Stimulated activated naive B cell treated with anti-CD40 and anti-IgM and Interleukin-4, amounts not matched to agents 10 μg/mL and 1 μg/mL and 100 μg/mL, for 72 hours (primary cell): Measurements from ENCODE around the gene IL23R.
"Not testable (repeated sequence)": the region's sequence is repeated elsewhere in the genome, so short reads cannot be mapped to it uniquely, and the experiment has no call there.

Source experiments
- ATAC-seq, 2 donors: fragments of 150-1000 bp; cut with Tn5 transposase; replicated peaks; 2 replicates each; pipeline ENCODE4 v1.10.0; 2021; ENCODE audit warnings: moderate library complexity in 1 of 2
- DNase-seq: peaks from one replicate; pipeline ENCODE4 v3.0.0; 2021
- H3K27ac Mint-ChIP-seq: one replicate; pipeline ENCODE4 v1.8.0; 2022; ENCODE audit warnings: mild to moderate bottlenecking, mixed read lengths
- H3K27me3 Mint-ChIP-seq, 2 donors: one replicate each; pipeline ENCODE4 v1.8.0; 2022; ENCODE audit warnings: mixed read lengths in 2 of 2
- H3K36me3 Mint-ChIP-seq, 2 donors: one replicate each; pipeline ENCODE4 v1.8.0; 2022; ENCODE audit warnings: mixed read lengths in 2 of 2, mild to moderate bottlenecking in 1 of 2
- H3K4me1 Mint-ChIP-seq, 2 donors: one replicate each; pipeline ENCODE4 v1.8.0; 2022; ENCODE audit warnings: mixed read lengths in 2 of 2, mild to moderate bottlenecking in 1 of 2
- H3K4me3 Mint-ChIP-seq, 2 donors: one replicate each; pipeline ENCODE4 v1.8.0; 2022; ENCODE audit warnings: mild to moderate bottlenecking in 2 of 2, mixed read lengths in 2 of 2, moderate library complexity in 1 of 2
- H3K9me3 Mint-ChIP-seq, 2 donors: one replicate each; pipeline ENCODE4 v1.8.0; 2022; ENCODE audit warnings: mixed read lengths in 2 of 2, mild to moderate bottlenecking in 1 of 2

The IL23R gene

DNA sequence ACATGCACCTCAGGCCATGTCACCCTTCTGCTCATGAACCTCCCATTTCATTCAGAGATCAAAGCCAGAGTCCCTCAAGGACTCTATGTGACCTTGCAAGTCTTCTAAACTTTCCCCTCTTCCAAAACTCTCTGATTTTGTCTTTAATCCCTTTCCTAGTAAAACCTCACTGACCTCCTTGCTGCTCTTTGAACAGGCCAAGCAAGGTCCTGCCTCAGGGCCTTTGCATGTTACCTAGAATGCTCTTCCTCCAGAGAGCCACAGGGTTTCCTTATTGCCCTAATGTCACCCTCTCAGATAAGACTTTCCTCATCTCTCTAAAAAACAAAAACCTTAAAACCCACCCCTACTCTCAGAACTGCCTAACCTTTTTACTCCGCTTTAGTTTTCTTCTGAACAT, 26.6 kb downstream of the IL23R start:
- ATAC-seq (no peak), DNase-seq (no peak)
- H3K27ac Mint-ChIP-seq, result no peak overlapping the region
- H3K9me3 Mint-ChIP-seq, result no peaks in the 10 kb centered on the region
- H3K4me3 Mint-ChIP-seq, result no peak overlapping the region
- H3K27me3 Mint-ChIP-seq, result peaks cover 0 to 3% of the 10 kb centered on the region in 2 donors
- H3K36me3 Mint-ChIP-seq, result no peaks in the 10 kb centered on the region
- peaks cover 0 to 5% of the 10 kb centered on the region in 2 donors for H3K4me1 Mint-ChIP-seq

DNA sequence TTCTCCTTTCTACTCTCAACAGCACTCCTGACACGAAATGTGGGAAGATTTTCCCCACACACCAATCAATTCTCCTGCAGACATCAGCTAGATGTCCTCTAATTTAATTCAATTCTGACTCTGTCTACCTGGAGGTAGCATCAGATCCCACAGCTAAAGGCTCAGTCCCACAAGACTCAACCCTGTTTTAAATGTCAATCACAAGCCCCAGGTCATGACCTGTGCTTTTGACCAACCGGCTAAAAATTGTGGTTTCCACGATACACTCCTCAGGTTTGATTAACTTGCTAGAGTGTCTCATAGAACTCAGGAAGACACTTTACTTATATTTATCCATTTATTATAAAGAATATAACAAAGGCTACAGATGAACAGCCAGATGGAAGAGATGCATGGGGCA, 27.4 kb downstream of the IL23R start:
- Mint-ChIP-seq H3K4me3 (no peak overlapping the region), H3K27me3 (peaks cover 0 to 9% of the 10 kb centered on the region in 2 donors), H3K27ac (no peak overlapping the region), H3K4me1 (peaks cover 0 to 5% of the 10 kb centered on the region in 2 donors), H3K9me3 (no peaks in the 10 kb centered on the region), H3K36me3 (no peaks in the 10 kb centered on the region)
- no peak for DNase-seq
- ATAC-seq, result no peak

DNA sequence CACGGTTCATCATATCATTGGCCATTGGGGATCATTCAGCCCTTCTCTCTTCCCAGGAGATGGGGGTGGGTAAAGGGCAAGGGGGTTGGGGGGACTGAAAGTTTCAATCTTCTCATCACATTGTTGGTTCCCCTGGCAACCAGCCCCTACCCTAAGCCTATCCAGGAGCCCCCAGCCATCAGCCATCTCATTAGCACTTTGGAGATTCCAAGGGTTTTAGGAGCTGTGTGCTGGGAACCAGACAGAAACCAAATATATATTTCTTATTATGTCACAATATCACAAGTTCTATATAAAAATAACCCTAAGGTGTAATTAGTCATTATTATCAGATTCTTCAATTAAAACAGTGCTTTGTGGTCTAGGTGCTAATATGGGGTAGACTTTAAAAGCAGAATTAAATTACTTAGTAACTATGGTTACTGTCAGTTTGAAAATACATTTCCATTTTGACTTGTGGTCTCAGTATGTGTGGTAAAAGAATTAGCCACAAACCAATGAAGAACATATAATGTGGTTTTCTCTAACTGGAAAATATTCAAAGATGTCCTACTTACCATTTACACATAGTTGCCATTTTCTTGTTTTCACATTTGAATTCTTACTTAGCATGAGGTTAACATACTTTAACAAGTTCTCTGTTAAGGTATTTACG, 28.1 kb downstream of the IL23R start:
- H3K4me3 Mint-ChIP-seq, result no peak overlapping the region
- H3K9me3 Mint-ChIP-seq, result no peaks in the 10 kb centered on the region
- peak; percentile 58 to 75 for ATAC-seq
- DNase-seq, result no peak
- no peak overlapping the region for H3K27ac Mint-ChIP-seq
- H3K4me1 Mint-ChIP-seq, result peaks cover 0 to 5% of the 10 kb centered on the region in 2 donors
- no peaks in the 10 kb centered on the region for H3K36me3 Mint-ChIP-seq
- H3K27me3 Mint-ChIP-seq, result peaks cover 0 to 9% of the 10 kb centered on the region in 2 donors

DNA sequence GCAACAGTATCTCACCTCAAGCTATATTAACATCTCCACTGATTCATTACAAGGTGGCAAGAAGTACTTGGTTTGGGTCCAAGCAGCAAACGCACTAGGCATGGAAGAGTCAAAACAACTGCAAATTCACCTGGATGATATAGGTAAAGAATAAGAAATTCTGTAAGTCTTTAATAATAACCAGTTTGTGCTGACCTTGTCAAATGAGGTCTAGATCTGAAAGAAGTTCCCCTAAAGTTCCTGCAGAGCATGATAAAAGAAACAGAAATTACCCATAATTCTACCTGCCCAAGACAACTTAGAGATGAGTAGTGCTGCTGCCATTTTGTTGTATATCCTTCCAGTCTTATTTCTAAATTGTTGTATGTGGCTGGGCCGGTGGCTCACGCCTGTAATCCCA, 34.5 kb downstream of the IL23R start:
- H3K36me3 Mint-ChIP-seq, result no peaks in the 10 kb centered on the region
- no peak for DNase-seq
- H3K4me3 Mint-ChIP-seq, result no peak overlapping the region

DNA sequence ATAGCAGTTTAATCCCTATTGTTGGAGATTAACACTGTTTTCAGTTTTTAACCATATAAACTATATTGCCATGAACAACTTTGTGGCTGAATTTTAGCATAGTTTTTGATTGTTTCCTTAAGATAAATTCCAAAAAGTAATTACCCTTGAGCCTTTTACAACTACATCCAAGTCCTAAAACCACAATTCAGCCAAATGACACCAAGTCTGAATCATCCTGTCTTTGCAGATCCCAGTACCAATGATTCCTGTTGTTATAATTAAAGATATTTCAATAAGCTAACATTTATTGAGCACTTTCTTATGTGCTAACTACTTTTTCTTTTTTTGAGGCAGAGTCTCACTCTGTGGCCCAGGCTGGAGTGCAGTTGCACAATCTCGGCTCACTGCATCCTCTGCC, 35.6 kb downstream of the IL23R start:
- Mint-ChIP-seq H3K4me1 (no peaks in the 10 kb centered on the region), H3K36me3 (no peaks in the 10 kb centered on the region), H3K27me3 (peaks cover 0 to 9% of the 10 kb centered on the region in 2 donors), H3K4me3 (no peak overlapping the region), H3K27ac (no peak overlapping the region), H3K9me3 (no peaks in the 10 kb centered on the region)
- DNase-seq, result no peak
- ATAC-seq, result no peak

More for the DNA sequence above, 34.5 kb downstream of the IL23R start:
- Mint-ChIP-seq H3K27me3 (peaks cover 0 to 9% of the 10 kb centered on the region in 2 donors), H3K27ac (no peak overlapping the region), H3K9me3 (no peaks in the 10 kb centered on the region), H3K4me1 (no peaks in the 10 kb centered on the region)
- no peak for ATAC-seq

DNA sequence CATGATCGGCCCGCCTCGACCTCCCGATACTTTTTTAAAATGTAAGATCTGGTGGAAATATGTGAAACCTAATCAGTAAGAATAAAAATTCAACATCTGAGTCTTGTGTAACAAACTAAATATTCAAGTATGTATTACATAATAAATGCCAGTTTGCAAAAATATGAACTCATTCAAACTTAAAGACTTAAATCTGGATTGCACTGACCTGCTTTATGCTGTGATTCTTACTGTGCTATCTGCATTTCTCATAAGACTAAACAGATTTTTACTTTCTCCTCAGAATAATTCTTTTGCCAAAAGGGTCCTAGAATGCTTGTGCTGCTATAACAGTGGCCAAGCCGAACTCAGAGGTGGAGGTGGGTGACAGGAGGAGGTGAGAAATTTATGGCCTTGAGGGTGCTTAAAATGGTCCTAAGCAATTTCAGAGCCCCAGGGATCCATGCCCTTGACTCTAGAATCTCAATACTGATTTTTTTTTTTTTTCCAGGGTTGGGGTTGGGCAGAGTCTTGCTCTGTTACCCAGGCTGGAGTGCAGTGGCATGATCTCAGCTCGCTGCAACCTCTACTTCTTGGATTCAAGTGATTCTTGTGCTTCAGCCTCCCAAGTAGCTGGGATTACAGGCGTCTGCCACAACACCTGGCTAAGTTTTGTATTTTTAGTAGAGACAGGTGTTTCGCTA, 38.2 kb downstream of the IL23R start:
- no peak for DNase-seq
- H3K36me3 Mint-ChIP-seq, result no peaks in the 10 kb centered on the region
- no peaks in the 10 kb centered on the region for H3K9me3 Mint-ChIP-seq
- no peak for ATAC-seq
- no peaks in the 10 kb centered on the region for H3K27me3 Mint-ChIP-seq
- no peaks in the 10 kb centered on the region for H3K4me1 Mint-ChIP-seq
- H3K4me3 Mint-ChIP-seq, result no peak overlapping the region
- no peak overlapping the region for H3K27ac Mint-ChIP-seq

DNA sequence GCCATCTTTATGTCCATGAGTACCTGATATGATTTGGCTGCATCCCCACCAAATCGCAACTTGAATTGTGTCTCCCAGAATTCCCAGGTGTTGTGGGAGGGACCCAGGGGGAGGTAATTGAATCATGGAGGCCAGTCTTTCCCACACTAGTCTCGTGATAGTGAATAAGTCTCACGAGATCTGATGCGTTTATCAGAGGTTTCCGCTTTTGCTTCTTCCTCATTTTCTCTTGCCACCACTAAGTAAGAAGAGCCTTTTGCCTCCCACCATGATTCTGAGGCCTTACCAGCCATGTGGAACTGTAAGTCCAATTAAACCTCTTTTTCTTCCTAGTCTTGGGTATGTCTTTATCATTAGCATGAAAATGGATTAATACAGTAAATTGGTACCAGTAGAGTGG, 41.1 kb downstream of the IL23R start:
- H3K27me3 Mint-ChIP-seq, H3K36me3 Mint-ChIP-seq, H3K9me3 Mint-ChIP-seq, DNase-seq, ATAC-seq, H3K27ac Mint-ChIP-seq, H3K4me3 Mint-ChIP-seq, H3K4me1 Mint-ChIP-seq: not testable (repeated sequence)

DNA sequence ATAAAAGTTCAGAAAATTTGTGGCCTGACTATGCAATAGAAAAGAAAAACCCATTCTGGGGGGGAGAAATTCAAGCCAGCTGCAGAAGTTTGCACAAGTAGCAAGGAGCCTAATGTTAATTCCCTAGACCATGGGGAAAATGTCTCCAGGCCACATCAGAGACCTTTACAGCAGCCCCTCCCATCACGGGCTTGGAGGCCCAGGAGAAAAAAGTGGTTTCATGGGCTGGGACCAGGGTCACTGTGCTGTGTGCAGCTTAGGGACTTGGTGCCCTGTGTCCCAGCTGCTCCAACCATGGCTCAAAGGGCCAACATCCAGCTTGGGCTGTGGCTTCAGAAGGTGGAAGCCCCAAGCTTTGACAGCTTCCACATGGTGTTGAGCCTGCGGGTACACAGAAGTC, 42.0 kb downstream of the IL23R start:
- no peak for ATAC-seq
- no peak overlapping the region for H3K27ac Mint-ChIP-seq
- no peak for DNase-seq
- H3K27me3 Mint-ChIP-seq, result no peaks in the 10 kb centered on the region
- H3K36me3 Mint-ChIP-seq, result no peaks in the 10 kb centered on the region
- no peaks in the 10 kb centered on the region for H3K9me3 Mint-ChIP-seq
- peaks cover 0 to 9% of the 10 kb centered on the region in 2 donors for H3K4me1 Mint-ChIP-seq
- no peak overlapping the region for H3K4me3 Mint-ChIP-seq

DNA sequence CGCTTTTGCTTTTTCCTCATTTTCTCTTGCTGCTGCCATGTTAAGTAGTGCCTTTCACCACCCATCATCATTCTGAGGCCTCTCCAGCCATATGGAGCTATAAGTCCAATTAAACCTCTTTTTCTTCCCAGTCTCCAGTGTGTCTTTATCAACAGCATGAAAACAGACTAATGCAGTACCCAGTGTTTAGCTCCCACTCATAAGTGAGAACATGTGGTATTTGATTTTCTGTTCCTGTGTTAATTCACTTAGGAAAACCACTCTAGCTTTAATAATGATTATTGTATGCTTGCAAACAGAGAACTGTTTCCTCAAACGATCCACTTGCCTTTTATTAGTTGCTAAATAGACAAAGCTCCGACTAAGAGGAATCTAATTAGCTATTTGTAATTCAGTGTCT, 43.3 kb downstream of the IL23R start:
- Mint-ChIP-seq H3K4me1 (peaks cover 0 to 12% of the 10 kb centered on the region in 2 donors), H3K36me3 (no peaks in the 10 kb centered on the region), H3K27me3 (no peaks in the 10 kb centered on the region), H3K4me3 (no peak overlapping the region), H3K27ac (no peak overlapping the region), H3K9me3 (no peaks in the 10 kb centered on the region)
- ATAC-seq, result no peak
- no peak for DNase-seq

DNA sequence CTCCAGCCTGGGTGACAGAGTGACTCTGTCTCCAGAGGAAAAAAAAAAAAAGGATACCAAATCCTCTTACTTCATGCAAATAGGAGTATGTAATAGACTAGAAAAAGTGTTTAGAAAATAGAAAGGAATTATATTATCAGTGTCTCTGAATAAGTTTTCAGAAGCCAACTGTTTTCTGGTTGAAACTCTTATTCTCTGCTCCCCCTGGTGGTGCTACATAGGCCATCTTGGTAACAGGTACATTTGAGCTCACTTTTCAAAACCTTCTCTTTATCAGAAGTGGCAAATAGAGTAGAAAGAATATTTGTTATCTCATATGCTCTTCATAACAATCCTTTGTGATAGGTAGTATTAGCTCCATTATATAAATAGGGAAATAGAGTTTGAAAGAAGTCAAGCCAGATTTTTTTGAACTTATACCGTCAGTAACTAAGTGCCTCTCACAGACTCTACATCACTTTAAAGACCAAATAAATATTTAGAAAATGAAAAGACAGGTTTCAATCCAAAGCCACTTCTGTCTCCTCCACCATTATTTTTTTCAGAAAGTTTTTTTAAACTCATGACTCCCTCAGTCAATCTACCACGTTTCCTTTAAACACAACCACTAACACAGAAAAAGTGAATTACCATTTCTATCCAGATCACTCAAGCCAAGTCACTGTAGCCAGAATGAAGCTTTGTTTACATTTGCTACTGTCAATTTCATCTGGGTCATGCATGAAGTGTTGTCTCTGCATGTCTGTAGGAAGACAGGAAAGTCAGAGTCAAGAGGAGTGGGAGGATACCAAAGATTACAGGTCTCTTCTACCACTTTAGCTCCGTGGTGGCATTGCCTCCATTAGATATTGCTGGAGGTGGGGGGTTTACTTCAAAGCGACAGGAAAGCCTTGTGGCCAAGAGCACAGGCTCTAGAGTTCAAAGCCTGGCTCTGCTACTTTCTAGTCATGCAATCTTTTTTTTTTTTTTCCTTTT, 45.6 kb downstream of the IL23R start:
- H3K27ac Mint-ChIP-seq, result no peak overlapping the region
- ATAC-seq, result peak; percentile 54 to 62
- H3K27me3 Mint-ChIP-seq, result no peaks in the 10 kb centered on the region
- DNase-seq, result no peak
- peaks cover 11 to 28% of the 10 kb centered on the region in 2 donors for H3K4me1 Mint-ChIP-seq
- peaks cover 0 to 3% of the 10 kb centered on the region in 2 donors for H3K36me3 Mint-ChIP-seq
- no peak overlapping the region for H3K4me3 Mint-ChIP-seq
- H3K9me3 Mint-ChIP-seq, result peaks cover 0 to 3% of the 10 kb centered on the region in 2 donors

DNA sequence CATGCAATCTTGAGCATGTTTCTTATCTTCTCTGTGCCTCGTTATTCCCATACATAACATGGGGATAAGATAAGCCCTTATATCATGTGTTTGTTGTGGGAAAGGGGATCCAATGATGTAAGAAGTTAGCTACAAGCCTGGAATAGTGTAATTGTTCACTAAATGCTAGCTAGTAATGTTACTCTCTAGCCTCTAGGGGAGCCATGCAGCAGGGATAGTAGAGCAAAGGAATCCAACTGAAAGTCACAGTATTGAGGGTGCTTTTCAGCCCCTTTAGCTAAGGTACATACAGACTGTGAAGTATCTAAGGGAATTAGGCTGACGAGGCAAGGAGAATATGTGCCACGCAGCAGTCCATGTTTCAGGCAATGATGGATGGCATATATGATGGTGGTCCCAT, 46.9 kb downstream of the IL23R start:
- DNase-seq (no peak), ATAC-seq (no peak)
- H3K4me3 Mint-ChIP-seq, result no peak overlapping the region
- peaks cover 0 to 3% of the 10 kb centered on the region in 2 donors for H3K9me3 Mint-ChIP-seq
- peaks cover 13 to 33% of the 10 kb centered on the region in 2 donors for H3K4me1 Mint-ChIP-seq
- no peaks in the 10 kb centered on the region for H3K27me3 Mint-ChIP-seq
- H3K36me3 Mint-ChIP-seq, result peaks cover 0 to 3% of the 10 kb centered on the region in 2 donors
- H3K27ac Mint-ChIP-seq, result no peak overlapping the region

DNA sequence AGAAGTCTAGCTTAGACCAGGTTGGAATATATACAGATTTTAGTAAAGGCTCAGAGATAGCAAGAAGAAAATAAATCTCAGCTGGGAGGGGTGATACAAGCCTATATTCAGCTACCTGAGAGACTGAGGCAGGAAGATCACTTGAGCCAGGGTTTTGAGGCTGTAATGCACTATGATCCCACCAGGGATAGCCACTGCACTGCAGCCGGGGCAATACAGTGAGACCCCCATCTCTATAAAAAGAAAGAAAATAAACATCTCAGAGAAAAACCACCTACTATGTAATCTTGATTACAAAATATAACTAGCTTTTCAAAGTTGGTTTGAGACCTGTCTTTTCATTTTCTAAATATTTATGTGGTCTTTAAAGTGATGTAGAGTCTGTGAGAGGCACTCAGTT, 47.7 kb downstream of the IL23R start:
- Mint-ChIP-seq H3K27ac (no peak overlapping the region), H3K9me3 (peaks cover 0 to 3% of the 10 kb centered on the region in 2 donors), H3K4me3 (no peak overlapping the region), H3K36me3 (peaks cover 0 to 3% of the 10 kb centered on the region in 2 donors), H3K4me1 (peaks cover 13 to 33% of the 10 kb centered on the region in 2 donors), H3K27me3 (no peaks in the 10 kb centered on the region)
- DNase-seq, result no peak
- ATAC-seq, result no peak

DNA sequence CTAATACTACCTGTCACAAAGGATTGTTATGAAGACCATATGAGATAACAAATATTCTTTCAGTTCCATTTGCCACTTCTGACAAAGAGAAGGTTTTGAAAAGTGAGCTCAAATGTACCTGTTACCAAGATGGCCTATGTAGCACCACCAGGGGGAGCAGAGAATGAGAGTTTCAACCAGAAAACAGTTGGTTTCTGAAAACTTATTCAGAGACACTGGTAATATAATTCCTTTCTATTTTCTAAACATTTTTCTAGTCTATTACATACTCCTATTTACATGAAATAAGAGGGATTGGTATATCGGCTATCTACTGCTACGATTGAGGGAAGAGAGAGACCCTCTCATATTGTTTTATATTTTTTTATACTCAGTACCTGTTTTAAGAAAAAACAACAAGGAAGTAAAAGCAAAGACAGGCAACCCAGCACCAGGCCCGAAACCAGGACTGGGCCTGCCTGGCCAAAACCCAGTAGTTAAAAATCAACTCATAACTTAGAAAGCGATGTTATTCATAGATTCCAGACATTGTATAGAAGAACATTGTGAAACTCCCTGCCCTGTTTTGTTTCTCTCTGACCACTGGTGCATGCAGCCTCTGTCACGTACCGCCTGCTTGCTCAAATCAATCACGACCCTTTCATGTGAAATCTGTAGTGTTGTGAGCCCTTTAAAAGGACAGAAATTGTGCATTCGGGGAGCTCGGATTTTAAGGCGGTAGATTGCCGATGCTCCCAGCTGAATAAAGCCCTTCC, 48.3 kb downstream of the IL23R start:
- peaks cover 13 to 33% of the 10 kb centered on the region in 2 donors for H3K4me1 Mint-ChIP-seq
- DNase-seq, result peak; percentile 33

DNA sequence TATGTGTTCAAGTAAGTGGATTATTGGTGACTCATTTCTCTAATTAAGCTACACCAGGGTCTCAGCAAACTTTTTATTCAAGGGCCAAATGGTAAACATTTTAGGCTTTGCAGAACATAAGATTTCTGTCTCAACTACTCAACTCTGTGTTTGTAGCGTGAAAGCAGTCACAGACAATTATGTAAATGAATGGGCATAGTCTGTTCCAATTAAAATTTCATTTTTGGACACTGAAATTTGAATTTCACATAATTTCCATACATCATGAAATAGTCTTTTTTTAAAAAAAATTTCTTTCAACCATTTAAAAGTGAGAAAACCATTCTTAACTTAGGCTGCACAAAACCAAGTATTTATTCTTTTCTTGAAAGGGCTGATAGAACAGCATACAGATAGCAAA, 50.1 kb downstream of the IL23R start:
- Mint-ChIP-seq H3K4me1 (peaks cover 13 to 33% of the 10 kb centered on the region in 2 donors), H3K27ac (no peak overlapping the region), H3K27me3 (no peaks in the 10 kb centered on the region), H3K36me3 (peaks cover 0 to 3% of the 10 kb centered on the region in 2 donors), H3K4me3 (no peak overlapping the region), H3K9me3 (peaks cover 0 to 3% of the 10 kb centered on the region in 2 donors)
- ATAC-seq (no peak), DNase-seq (no peak)

More for the DNA sequence above, 48.3 kb downstream of the IL23R start:
- Mint-ChIP-seq H3K4me3 (no peak overlapping the region), H3K27me3 (no peaks in the 10 kb centered on the region), H3K9me3 (peaks cover 0 to 3% of the 10 kb centered on the region in 2 donors), H3K36me3 (peaks cover 0 to 3% of the 10 kb centered on the region in 2 donors), H3K27ac (peak overlapping the region; percentile 52)
- peak; percentile 71 to 75 for ATAC-seq
